ENCODE measurements around the gene COQ10A. TPM values are rescaled to one million over a fixed set of nuclear protein-coding genes. Genes with fewer than 3 reads are reported as not detected.

Gene COQ10A
- total RNA-seq, 1 experiment from 2014 or later, result 18.4 TPM

GRCh38 chr12:56224102-56224701 lies 42.5 kb upstream of the COQ10A start, which contains the start of gene NABP2:
TSS of gene NABP2 (plus strand) at chr12:56224342. CDS start at chr12:56224857, 515 bp downstream.
- peaks cover 31% of the 10 kb centered on the region for H3K36me3 Mint-ChIP-seq (ENCODE audit: insufficient read depth, unreplicated experiment)
- Histone ChIP-seq H3K4me1 (peaks cover 6% of the 10 kb centered on the region), H3K27me3 (replicated peaks; ENCODE audit: control insufficient read depth, insufficient read depth, low read length) (no peaks in the 10 kb centered on the region), H3K4me3 (ENCODE audit: low read depth, low read length) (peak within 1 kb of the TSS; percentile 72), H3K36me3 (ENCODE audit: control insufficient read depth, insufficient read depth, low read length) (no peaks in the 10 kb centered on the region), H3K9me3 (no peaks in the 10 kb centered on the region)
- no peaks in the 10 kb centered on the region for H3K27me3 Mint-ChIP-seq (ENCODE audit: insufficient read depth, unreplicated experiment)
- H3K4me3 Mint-ChIP-seq (ENCODE audit: unreplicated experiment), result peak within 1 kb of the TSS; percentile 99
- intact Hi-C loops (cut with micrococcal nuclease; ENCODE audit: unreplicated experiment), result loop anchor here (1.0 to 5.0 kb wide), 5 partner anchors 18 to 106 kb away; partner anchors contain the start of genes ANKRD52 and ZC3H10
- ChIA-PET POLR2A (no interaction called here), CTCF (interaction anchor here (4.2 kb wide), 1 partner anchor 19 kb away, joined by 61 read pairs; no protein-coding TSS in a partner anchor)
- peak; percentile 98 for DNase-seq
- H3K4me1 Mint-ChIP-seq (ENCODE audit: low read depth, unreplicated experiment), result peaks cover under 1% of the 10 kb centered on the region
- H3K9me3 Mint-ChIP-seq (ENCODE audit: unreplicated experiment), result no peaks in the 10 kb centered on the region
- peak; percentile 82 to 89 for TF ChIP-seq CTCF (IDR thresholded peaks at IDR 0.05; ENCODE audit: insufficient read depth in 1 of 2, low read depth in 1 of 2, low read length in 1 of 2, severe bottlenecking in 1 of 2, unreplicated experiment in 1 of 2)
- BruUV-seq (replicated peaks), result no TSS peak
- H3K27ac Mint-ChIP-seq (ENCODE audit: unreplicated experiment), result peak within 1 kb of the TSS; percentile 98

- Histone ChIP-seq H3K27me3 (replicated peaks; ENCODE audit: control insufficient read depth, insufficient read depth, low read length) (no peaks in the 10 kb centered on the region), H3K9me3 (no peaks in the 10 kb centered on the region), H3K4me1 (peaks cover 13% of the 10 kb centered on the region), H3K36me3 (ENCODE audit: control insufficient read depth, insufficient read depth, low read length) (no peaks in the 10 kb centered on the region), H3K4me3 (ENCODE audit: low read depth, low read length) (peak overlapping the region; percentile 72)
- TF ChIP-seq CTCF (IDR thresholded peaks at IDR 0.05; ENCODE audit: insufficient read depth in 1 of 2, low read depth in 1 of 2, low read length in 1 of 2, severe bottlenecking in 1 of 2, unreplicated experiment in 1 of 2), result no peak
- H3K4me3 Mint-ChIP-seq (ENCODE audit: unreplicated experiment), result peak overlapping the region; percentile 99
- peaks cover 8% of the 10 kb centered on the region for H3K4me1 Mint-ChIP-seq (ENCODE audit: low read depth, unreplicated experiment)
- CTCF ChIA-PET, result no interaction called here
- peak overlapping the region; percentile 98 for H3K27ac Mint-ChIP-seq (ENCODE audit: unreplicated experiment)
- BruUV-seq (replicated peaks), result no TSS peak
- DNase-seq, result no peak
- H3K27me3 Mint-ChIP-seq (ENCODE audit: insufficient read depth, unreplicated experiment), result no peaks in the 10 kb centered on the region
- peaks cover 31% of the 10 kb centered on the region for H3K36me3 Mint-ChIP-seq (ENCODE audit: insufficient read depth, unreplicated experiment)
- intact Hi-C loops (cut with micrococcal nuclease; ENCODE audit: unreplicated experiment), result loop anchor here (1.0 to 5.0 kb wide), 5 partner anchors 19 to 107 kb away; partner anchors contain the start of genes ANKRD52 and ZC3H10
- POLR2A ChIA-PET, result no interaction called here
- H3K9me3 Mint-ChIP-seq (ENCODE audit: unreplicated experiment), result no peaks in the 10 kb centered on the region
Observed at GRCh38 chr12:56224954-56225353, 41.8 kb upstream of the COQ10A start.

GRCh38 chr12:56229082-56229481 lies 37.7 kb upstream of the COQ10A start:
- DNase-seq, result no peak
- Mint-ChIP-seq H3K9me3 (ENCODE audit: unreplicated experiment) (no peaks in the 10 kb centered on the region), H3K4me3 (ENCODE audit: unreplicated experiment) (peak overlapping the region; percentile 86), H3K27me3 (ENCODE audit: insufficient read depth, unreplicated experiment) (no peaks in the 10 kb centered on the region), H3K36me3 (ENCODE audit: insufficient read depth, unreplicated experiment) (peaks cover 20% of the 10 kb centered on the region), H3K27ac (ENCODE audit: unreplicated experiment) (peak overlapping the region; percentile 85), H3K4me1 (ENCODE audit: low read depth, unreplicated experiment) (peaks cover 19% of the 10 kb centered on the region)
- ChIA-PET POLR2A (no interaction called here), CTCF (no interaction called here)
- BruUV-seq (replicated peaks), result no TSS peak
- H3K9me3 ChIP-seq, result no peaks in the 10 kb centered on the region
- H3K36me3 ChIP-seq (ENCODE audit: control insufficient read depth, insufficient read depth, low read length), result no peaks in the 10 kb centered on the region
- H3K27me3 ChIP-seq (replicated peaks; ENCODE audit: control insufficient read depth, insufficient read depth, low read length), result no peaks in the 10 kb centered on the region
- H3K4me3 ChIP-seq (ENCODE audit: low read depth, low read length), result no peak overlapping the region
- H3K4me1 ChIP-seq, result peaks cover 29% of the 10 kb centered on the region
- intact Hi-C loops (cut with micrococcal nuclease; ENCODE audit: unreplicated experiment), result no loop called here
- TF ChIP-seq CTCF (IDR thresholded peaks at IDR 0.05; ENCODE audit: insufficient read depth in 1 of 2, low read depth in 1 of 2, low read length in 1 of 2, severe bottlenecking in 1 of 2, unreplicated experiment in 1 of 2), result no peak
